Head of caudate nucleus (tissue), 42 donors: ENCODE measurements around the gene ATF3.

Experiments used
- DNase-seq, 42 donors: peaks; one replicate each; pipeline versions ENCODE4 v3.0.0 to v3.0.0-alpha.2; 2020 to 2021; ENCODE audit warnings: mixed read lengths in 7 of 42
- intact Hi-C: fragments of 100-400 bp; cut with DNase I; formaldehyde crosslinking; loops from one replicate; pipeline ENCODE4 v1.15.0; 2022

ATF3 gene

GRCh38 chr1:212584092-212584886 lies 24.3 kb upstream of the ATF3 start:
- intact Hi-C loops = no loop called here
- DNase-seq = no peak

GRCh38 chr1:212585210-212585609 lies 23.4 kb upstream of the ATF3 start:
- intact Hi-C loops = no loop called here
- DNase-seq = no peak

- intact Hi-C loops = no loop called here
- DNase-seq = no peak
These were observed 22.1 kb upstream of the ATF3 start for GRCh38 chr1:212586206-212587015.

DNA sequence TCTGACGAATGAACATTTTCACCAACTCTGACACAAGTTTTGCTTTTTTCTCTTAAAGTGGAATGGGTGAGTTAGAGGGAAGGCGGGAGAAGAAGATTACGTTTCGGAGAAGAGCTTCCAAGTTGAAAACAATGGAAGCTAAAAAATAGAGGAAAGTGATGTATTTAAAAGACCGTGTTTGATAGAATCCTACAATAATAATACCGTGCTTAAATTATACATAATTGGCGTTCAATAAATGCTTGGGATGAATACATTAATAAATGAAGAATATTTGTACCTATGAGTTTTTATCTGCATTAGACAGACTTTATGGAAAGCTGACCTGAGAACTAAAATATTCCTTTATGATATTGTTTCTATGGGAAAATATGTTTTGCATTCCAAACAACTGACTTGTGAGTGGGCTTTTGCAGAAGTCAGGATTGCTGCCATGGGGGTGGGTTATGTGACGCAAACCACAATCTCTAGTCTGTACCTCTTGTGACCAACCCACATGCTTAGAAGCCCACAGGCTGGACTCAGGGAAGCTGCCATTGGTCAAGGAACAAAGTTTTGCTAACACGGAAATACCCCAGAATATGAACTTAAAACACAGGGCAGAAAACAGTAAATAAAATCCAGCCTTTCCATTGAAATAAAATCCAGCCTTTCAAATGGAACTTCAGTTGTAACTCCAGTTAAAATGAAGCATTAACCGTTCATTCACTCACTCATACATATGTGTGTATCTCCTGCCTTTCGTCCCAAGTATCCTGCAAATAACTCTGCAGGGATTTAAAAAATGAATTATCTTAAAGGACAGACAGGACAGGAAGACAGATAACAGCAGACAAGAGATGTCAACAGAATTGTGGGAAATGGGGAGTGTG lies 21.3 kb upstream of the ATF3 start:
- DNase-seq = no peak
- intact Hi-C loops = no loop called here

DNA sequence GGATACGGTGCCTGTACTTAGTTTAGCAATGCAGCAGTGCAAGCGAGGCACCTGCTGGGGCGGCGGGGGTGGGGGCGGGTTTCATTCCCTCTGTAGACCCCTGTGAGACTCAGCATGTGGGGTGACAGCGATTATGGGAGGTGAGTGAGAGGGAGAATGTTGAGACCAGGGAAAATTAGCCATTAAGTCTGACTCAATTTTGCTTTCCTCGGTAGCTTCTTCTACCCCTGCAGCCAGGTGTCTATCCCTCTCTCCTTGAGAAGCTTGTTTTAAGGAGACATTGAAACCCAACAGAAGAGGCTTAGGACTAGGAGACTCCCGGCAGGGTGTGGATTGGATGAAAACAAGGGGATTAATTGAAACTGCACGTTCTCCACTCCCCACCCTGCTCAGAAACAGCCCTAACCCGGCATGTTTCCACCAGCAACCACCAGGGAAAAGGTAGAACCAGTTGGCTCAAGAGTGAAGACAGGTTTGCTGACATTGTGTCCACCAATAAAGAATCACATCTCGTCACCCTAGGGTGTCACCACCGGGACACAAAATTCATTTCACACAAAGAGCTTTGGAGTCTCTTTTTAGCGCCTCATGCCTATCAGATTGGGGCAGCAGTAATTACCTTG lies 20.6 kb upstream of the ATF3 start:
- intact Hi-C loops = no loop called here
- DNase-seq = no peak

- DNase-seq = no peak
- intact Hi-C loops = no loop called here
These were observed 19.1 kb upstream of the ATF3 start for GRCh38 chr1:212589446-212589845.

GRCh38 chr1:212591922-212592321 lies 16.6 kb upstream of the ATF3 start:
- intact Hi-C loops = no loop called here
- DNase-seq = no peak

GRCh38 chr1:212593821-212594251 lies 14.7 kb upstream of the ATF3 start:
- intact Hi-C loops = no loop called here
- DNase-seq = no peak

DNA sequence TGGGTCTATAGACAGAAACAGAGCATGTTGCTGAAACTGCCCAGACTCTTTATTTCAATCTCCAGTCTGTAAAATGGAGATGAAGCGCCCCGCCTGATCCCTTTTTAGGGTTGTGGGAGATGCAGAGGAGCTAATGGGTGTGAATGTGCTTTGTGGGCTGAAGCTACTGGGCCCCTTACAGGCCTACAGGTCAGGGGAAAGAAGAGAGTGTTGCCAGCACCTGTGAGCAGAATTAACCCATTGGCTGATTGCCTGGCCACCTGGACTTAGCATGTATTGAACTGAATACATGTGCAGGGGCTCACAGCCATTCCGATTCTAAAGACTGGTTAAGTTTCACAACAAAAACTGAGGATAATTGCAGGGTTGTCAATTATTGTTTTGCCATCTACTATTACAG lies 13.9 kb upstream of the ATF3 start:
- intact Hi-C loops = no loop called here
- no peak for DNase-seq

GRCh38 chr1:212595229-212595628 lies 13.3 kb upstream of the ATF3 start:
- intact Hi-C loops = no loop called here
- DNase-seq = no peak

DNA sequence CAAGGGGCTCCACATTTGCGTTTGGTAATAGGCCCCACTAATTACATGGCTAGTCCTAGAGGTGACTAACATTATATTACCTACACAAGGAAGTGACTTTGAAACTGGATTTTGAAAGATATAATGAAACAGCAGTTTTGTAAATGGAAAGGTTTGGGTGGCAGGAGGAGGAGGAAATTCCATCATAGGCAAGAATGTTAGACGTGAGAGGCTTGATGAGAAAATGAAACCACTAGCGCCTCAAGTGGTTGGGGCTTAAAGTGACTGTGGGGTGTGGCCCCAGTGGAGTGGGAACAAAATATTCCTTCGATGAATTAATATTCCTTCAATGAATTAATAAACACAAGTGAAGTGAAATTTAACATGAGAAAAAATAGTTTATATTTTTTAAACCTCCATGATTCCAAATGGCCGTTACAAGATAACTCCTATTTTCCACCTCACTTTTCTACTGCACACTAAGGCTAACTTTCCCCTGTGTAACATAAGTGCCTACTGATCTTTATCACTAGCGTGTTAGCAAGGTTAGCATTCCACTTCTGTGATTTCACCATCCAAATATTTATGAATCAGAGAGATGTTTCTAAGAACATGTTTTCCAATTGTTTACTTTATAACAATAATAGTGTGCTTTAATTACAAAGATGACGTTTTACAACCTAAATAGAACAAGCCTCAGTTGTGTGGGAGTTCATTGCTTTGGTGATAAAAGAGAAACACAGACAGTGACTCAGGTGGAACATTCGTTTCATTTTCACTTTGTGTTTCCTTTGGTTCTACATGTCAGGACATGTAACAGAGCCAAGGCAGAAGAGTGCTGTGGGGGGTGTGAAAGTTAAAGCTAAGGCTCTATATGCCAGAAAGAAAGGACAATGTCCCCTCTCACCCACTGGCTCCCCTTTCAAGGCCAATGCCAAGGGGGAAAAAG lies 12.5 kb upstream of the ATF3 start:
- no peak for DNase-seq
- intact Hi-C loops = no loop called here

DNA sequence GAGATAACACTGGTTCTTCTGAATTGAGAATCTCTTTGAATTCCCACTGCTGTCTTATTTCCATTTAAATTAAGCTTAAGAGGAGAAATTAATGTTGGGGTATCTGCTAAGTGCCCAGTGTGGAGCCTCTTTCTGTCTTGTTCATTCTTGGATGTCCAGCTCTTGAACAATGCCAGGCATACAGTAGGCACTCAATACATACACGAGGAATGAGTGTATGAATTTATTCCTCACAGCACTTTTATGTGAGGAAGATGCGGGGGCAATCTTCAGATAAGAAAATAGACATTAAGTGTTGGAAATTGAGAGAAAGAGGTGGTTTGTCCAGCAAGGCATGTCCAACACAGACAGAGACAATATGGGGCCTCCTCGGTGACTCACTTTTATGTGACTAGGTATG lies 11.8 kb upstream of the ATF3 start:
- DNase-seq = no peak
- intact Hi-C loops = no loop called here

- intact Hi-C loops = no loop called here
- DNase-seq = no peak
These were observed 11.1 kb upstream of the ATF3 start for GRCh38 chr1:212597487-212597886.

GRCh38 chr1:212600071-212600915 lies 8.3 kb upstream of the ATF3 start:
- intact Hi-C loops = loop anchor here (10.0 kb wide), 1 partner anchor 315 kb away; the partner anchor contains the start of gene PPP2R5A
- peak in 1 of 42 donors; percentile 20 for DNase-seq

- DNase-seq = no peak
- intact Hi-C loops = loop anchor here (10.0 kb wide), 1 partner anchor 316 kb away; the partner anchor contains the start of gene PPP2R5A
These were observed 7.6 kb upstream of the ATF3 start for GRCh38 chr1:212600980-212601379.

DNA sequence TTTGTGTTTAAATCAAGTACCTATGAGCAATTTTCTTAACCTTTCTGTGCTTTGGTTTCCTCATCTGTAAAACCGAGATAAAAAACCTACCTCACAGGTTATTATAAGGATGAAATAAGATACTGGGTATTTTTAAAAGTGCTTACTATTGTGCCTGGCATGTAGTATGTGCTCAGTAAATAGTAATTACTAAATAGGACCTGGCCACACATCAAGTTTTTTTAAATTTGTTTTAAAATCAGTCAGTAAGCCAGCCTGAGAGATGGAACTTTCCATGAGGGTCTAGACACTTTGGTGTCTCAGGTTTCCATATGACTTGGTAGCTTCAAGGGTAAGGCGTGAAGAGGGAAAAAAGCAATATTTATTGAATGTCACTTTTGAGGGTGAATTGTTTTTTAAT lies 7.0 kb upstream of the ATF3 start:
- intact Hi-C loops = loop anchor here (10.0 kb wide), 1 partner anchor 317 kb away; the partner anchor contains the start of gene PPP2R5A
- no peak for DNase-seq
